ENCODE measurements around the gene ZCCHC13.
"Not testable (repeated sequence)": the region's sequence is repeated elsewhere in the genome, so short reads cannot be mapped to it uniquely, and the experiment has no call there.

The ZCCHC13 gene

GRCh38 chrX:74304016-74304415, at the start of gene ZCCHC13:
TSS of gene ZCCHC13 (plus strand) at chrX:74304180. CDS start at chrX:74304267, 87 bp downstream.
- no peak for DNase-seq (ENCODE audit: low spot score)

GRCh38 chrX:74258111-74258510, 45.9 kb upstream of the ZCCHC13 start:
- DNase-seq (ENCODE audit: low spot score): not testable (repeated sequence)

GRCh38 chrX:74259885-74260491, 44.0 kb upstream of the ZCCHC13 start:
- DNase-seq (ENCODE audit: low spot score): no peak

GRCh38 chrX:74262452-74263209, 41.3 kb upstream of the ZCCHC13 start:
- no peak for DNase-seq (ENCODE audit: low spot score)

GRCh38 chrX:74270393-74270792, 33.6 kb upstream of the ZCCHC13 start:
- DNase-seq (ENCODE audit: low spot score): no peak

- DNase-seq (ENCODE audit: low spot score): no peak
Observed at GRCh38 chrX:74272230-74272629, 31.8 kb upstream of the ZCCHC13 start.

GRCh38 chrX:74274516-74274915, 29.5 kb upstream of the ZCCHC13 start:
- no peak for DNase-seq (ENCODE audit: low spot score)

GRCh38 chrX:74277320-74277719, 26.7 kb upstream of the ZCCHC13 start:
- DNase-seq (ENCODE audit: low spot score): no peak

- DNase-seq (ENCODE audit: low spot score): no peak
Observed at GRCh38 chrX:74277846-74278245, 26.1 kb upstream of the ZCCHC13 start.

- DNase-seq (ENCODE audit: low spot score): no peak
Observed at GRCh38 chrX:74280759-74281158, 23.2 kb upstream of the ZCCHC13 start.

- no peak for DNase-seq (ENCODE audit: low spot score)
Observed at GRCh38 chrX:74284391-74284952, 19.5 kb upstream of the ZCCHC13 start.

GRCh38 chrX:74286950-74287740, 16.8 kb upstream of the ZCCHC13 start:
- no peak for DNase-seq (ENCODE audit: low spot score)

GRCh38 chrX:74291577-74291963, 12.4 kb upstream of the ZCCHC13 start:
- DNase-seq (ENCODE audit: low spot score): no peak

GRCh38 chrX:74291964-74292807, 11.8 kb upstream of the ZCCHC13 start:
- DNase-seq (ENCODE audit: low spot score): peak; percentile 90

- no peak for DNase-seq (ENCODE audit: low spot score)
Observed at GRCh38 chrX:74292808-74293123, 11.2 kb upstream of the ZCCHC13 start.

- DNase-seq (ENCODE audit: low spot score): peak; percentile 89
Observed at GRCh38 chrX:74293343-74293946, 10.5 kb upstream of the ZCCHC13 start.

GRCh38 chrX:74295101-74295500, 8.9 kb upstream of the ZCCHC13 start:
- DNase-seq (ENCODE audit: low spot score): no peak

GRCh38 chrX:74297766-74298165, 6.2 kb upstream of the ZCCHC13 start:
- DNase-seq (ENCODE audit: low spot score): no peak

GRCh38 chrX:74300869-74301268, 3.1 kb upstream of the ZCCHC13 start:
- DNase-seq (ENCODE audit: low spot score): no peak

- DNase-seq (ENCODE audit: low spot score): no peak
Observed at GRCh38 chrX:74318672-74319071, 14.7 kb downstream of the ZCCHC13 start.

GRCh38 chrX:74319321-74319720, 15.3 kb downstream of the ZCCHC13 start:
- DNase-seq (ENCODE audit: low spot score): not testable (repeated sequence)
